Astrocyte of the spinal cord (primary cell): ENCODE results near the gene ALDH3B2.
"Not testable (repeated sequence)": the region's sequence is repeated elsewhere in the genome, so short reads cannot be mapped to it uniquely, and the experiment has no call there.

Experiments used
- DNase-seq: peaks from one replicate; pipeline ENCODE4 v3.0.0; 2011; ENCODE audit warnings: low read depth, low spot score
- H3K4me3 ChIP-seq: 2 replicates; pipeline ENCODE4 v1.5.1; 2011; ENCODE audit warnings: low read depth, mild to moderate bottlenecking, low read length, moderate library complexity
- CTCF ChIP-seq: IDR thresholded peaks from 2 replicates; pipeline ENCODE4 v1.5.1; 2012; ENCODE audit warnings: low read depth, mild to moderate bottlenecking, low read length, inconsistent platforms
- in situ Hi-C: cut with HindIII; loops from 2 replicates; pipeline ENCODE4 v1.10.0; 2017; ENCODE audit warnings: low sequenced_read_pairs

The ALDH3B2 gene

DNA sequence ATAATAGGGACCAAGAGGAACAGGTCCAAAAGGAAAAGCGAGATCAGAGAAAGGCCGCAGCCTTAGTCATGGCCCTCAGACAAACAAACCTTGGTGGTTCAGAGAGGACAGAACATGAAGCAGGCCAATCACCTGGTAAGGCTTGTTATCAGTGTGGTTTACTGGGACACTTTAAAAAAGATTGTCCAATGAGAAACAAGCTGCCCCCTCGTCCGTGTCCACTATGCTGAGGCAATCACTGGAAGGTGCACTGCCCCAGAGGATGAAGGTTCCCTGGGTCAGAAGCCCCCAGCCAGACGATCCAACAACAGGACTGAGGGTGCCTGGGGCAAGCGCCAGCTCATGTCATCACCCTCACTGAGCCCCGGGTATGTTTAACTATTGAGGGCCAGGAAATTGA, 51.5 kb downstream of the ALDH3B2 start:
- DNase-seq, H3K4me3 ChIP-seq, in situ Hi-C loops: not testable (repeated sequence)

- in situ Hi-C loops, DNase-seq: not testable (repeated sequence)
Measured at GRCh38 chr11:67621928-67622327, 52.5 kb downstream of the ALDH3B2 start.

GRCh38 chr11:67620621-67621020, 53.8 kb downstream of the ALDH3B2 start:
- H3K4me3 ChIP-seq, in situ Hi-C loops, DNase-seq: not testable (repeated sequence)

More at GRCh38 chr11:67621928-67622327, 52.5 kb downstream of the ALDH3B2 start:
- H3K4me3 ChIP-seq: not testable (repeated sequence)

DNA sequence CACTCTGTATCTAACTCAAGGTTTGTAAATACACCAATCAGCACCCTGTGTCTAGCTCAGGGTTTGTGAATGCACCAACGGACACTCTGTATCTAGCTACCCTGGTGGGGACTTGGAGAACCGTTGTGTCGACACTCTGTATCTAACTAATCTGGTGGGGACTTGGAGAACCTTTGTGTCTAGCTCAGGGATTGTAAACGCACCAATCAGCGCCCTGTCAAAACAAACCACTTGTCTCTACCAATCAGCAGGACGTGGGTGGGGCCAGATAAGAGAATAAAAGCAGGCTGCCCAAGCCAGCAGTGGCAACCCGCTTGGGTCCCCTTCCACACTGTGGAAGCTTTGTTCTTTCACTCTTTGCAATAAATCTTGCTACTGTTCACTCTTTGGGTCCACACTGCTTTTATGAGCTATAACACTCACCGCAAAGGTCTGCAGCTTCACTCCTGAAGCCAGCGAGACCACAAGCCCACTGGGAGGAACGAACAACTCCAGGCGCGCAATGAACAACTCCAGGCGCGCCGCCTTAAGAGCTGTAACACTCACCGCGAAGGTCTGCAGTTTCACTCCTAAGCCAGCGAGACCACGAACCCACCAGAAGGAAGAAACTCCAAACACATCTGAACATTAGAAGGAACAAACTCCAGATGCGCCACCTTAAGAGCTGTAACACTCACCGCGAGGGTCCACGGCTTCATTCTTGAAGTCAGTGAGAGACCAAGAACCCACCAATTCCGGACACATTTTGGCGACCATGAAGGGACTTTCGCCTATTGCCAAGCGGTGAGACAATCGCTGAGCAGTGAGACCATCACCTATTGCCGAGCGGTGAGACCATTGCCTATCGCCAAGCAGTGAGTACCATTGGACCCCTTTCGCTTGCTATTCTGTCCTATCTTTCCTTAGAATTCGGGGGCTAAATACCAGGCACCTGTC, 54.5 kb downstream of the ALDH3B2 start:
- H3K4me3 ChIP-seq, DNase-seq, in situ Hi-C loops: not testable (repeated sequence)

GRCh38 chr11:67618901-67619659, 55.3 kb downstream of the ALDH3B2 start:
- in situ Hi-C loops, DNase-seq, H3K4me3 ChIP-seq: not testable (repeated sequence)

- no peak overlapping the region for H3K4me3 ChIP-seq
- DNase-seq: no peak
- in situ Hi-C loops: no loop called here
- TF ChIP-seq CTCF: no peak
Measured at GRCh38 chr11:67617243-67617953, 57.0 kb downstream of the ALDH3B2 start.

DNA sequence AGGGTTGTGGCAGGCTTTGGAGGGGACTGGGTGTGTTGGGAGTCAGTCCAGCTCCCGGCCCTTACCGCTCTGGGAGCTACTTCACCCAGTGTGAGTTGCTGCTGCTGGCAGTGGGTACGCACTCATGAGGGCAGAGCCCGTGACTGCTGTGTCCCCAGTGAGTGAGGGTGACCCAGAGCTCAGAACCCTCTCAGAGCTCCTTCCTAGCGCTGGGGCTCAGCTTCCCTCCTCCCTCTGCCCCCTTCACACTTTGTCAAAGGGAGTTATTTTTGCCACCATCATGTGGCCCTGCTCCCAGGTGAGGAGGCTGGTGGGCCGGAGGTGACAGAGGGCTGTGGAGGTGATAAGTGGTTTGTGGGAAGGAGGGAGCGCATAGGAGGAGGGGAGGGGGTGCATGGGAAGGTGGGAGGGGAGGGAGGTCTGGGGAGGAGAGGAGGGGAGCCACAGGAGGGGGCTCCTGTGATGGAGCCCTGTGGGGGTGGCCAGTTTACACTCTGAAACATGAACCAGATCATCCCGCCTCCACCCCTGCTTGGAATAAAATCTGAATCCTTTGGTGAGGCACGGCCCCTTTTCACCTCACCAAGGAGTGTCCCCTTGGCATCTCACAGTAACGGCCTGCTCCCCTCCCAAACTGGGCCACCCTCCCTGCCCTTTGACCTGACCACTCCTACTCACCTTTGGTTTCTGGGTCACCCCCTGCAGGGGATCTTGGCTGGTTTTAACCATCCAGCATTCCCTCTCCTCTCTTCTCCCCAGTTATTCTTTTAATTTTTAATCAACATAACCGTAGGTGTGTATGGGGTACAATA, 57.8 kb downstream of the ALDH3B2 start:
- DNase-seq: no peak
- H3K4me3 ChIP-seq: no peak overlapping the region
- in situ Hi-C loops: no loop called here
- no peak for TF ChIP-seq CTCF

DNA sequence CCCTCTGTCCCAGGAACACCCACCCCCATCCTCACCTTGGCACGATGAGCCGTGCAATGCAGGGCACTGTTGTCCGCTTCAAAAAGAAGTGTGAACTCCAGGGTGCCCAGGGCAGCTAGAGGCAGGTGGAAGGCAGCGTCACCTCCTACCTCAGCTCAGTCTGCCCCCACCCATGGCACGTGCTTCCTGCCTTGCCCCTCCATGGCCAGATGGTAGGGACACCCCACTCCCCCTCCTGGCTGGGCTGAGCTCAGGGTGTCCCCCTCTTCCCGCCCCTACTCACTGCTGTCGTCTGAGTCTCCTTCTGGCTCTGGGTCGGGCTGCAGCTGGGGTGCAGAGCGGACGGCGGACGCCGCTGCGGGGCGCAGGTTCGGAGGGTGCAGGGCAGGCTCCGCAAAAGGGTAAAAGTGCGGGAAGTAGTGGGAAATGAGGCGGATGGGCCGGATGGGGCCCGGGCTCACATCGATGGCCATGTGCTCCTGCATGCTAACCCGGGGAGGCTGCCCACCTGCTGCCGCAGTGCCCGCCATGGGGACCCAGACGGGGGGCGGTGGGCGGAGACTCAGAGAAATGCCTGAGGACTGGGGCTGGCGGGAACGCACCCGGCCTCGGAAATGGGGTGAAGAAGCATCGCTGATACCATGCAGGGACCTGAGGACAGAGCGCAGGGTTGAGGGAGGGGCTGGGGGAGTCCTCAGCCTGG, 58.5 kb downstream of the ALDH3B2 start:
- DNase-seq: no peak
- H3K4me3 ChIP-seq: no peak overlapping the region
- in situ Hi-C loops: no loop called here
- no peak for TF ChIP-seq CTCF
